ENCODE data around the gene HAUS2. TPM values are rescaled to one million over a fixed set of nuclear protein-coding genes. Genes with fewer than 3 reads are reported as not detected.
"Not testable (repeated sequence)": the region's sequence is repeated elsewhere in the genome, so short reads cannot be mapped to it uniquely, and the experiment has no call there.

The HAUS2 gene
- total RNA-seq, 2 experiments from 2014 or later, result 54.0 to 55.1 TPM

- DNase-seq, result no peak
- Mint-ChIP-seq H3K4me3 (no peak overlapping the region), H3K4me1 (no peaks in the 10 kb centered on the region), H3K9me3 (no peaks in the 10 kb centered on the region), H3K27ac (no peak overlapping the region), H3K36me3 (peaks cover 7% of the 10 kb centered on the region), H3K27me3 (no peaks in the 10 kb centered on the region)
Measured at GRCh38 chr15:42590619-42591237, 42.1 kb downstream of the HAUS2 start.

DNA sequence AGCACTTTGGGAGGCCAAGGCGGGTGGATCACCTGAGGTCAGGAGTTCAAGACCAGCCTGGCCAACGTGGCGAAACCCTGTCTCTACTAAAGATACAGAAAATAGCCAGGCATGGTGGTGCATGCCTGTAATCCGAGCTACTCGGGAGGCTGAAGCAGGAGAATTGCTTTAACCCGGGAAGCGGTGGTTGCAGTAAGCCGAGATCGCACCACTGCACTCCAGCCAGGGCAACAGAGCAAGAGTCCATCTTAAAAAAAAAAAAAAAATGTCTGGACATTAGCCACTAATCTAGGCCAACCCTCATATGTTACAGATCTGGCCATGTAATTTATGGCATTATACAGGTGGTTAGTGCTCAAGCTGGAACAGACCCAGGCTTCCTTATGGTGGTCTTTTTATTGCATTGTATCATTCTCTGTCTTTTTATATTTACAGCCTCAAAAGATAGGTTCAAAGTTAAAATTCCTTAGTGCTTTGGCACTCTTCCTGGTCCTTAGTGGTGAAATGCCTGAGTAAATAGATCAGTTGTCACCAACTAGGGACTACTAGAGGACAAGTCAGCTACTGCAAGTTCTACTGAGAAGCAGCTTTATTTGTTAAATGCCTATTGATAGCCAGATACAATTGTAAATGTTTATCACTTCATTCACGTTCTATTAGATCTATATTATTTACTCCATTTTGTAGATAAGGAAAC lies 42.7 kb downstream of the HAUS2 start:
- no peaks in the 10 kb centered on the region for H3K9me3 Mint-ChIP-seq
- H3K27ac Mint-ChIP-seq, result no peak overlapping the region
- no peak overlapping the region for H3K4me3 Mint-ChIP-seq
- peaks cover 1% of the 10 kb centered on the region for H3K36me3 Mint-ChIP-seq
- no peak for DNase-seq
- no peaks in the 10 kb centered on the region for H3K4me1 Mint-ChIP-seq
- no peaks in the 10 kb centered on the region for H3K27me3 Mint-ChIP-seq

GRCh38 chr15:42592716-42593115 lies 44.1 kb downstream of the HAUS2 start:
- Mint-ChIP-seq H3K36me3 (peaks cover 1% of the 10 kb centered on the region), H3K9me3 (no peaks in the 10 kb centered on the region), H3K27ac (no peak overlapping the region), H3K4me1 (no peaks in the 10 kb centered on the region), H3K4me3 (no peak overlapping the region), H3K27me3 (no peaks in the 10 kb centered on the region)
- DNase-seq, result no peak

DNA sequence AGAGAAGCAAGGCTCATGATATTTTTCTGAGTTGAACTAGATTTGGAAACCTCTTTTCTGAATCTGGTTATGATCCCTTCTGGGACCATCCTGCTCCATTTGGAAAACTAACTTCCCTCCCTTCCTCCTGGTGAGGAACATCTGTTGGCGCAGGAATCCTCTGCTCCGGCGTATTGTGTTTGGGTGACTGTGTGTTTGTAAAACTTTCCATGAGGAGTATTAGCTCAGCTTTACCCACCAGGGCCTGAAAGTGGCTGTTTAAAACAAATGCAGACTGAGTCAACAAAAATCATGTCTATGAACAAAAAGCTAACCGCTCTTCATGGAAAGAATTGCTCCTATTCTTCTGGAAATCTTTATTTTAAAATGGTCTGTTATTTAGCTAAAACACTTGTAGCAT lies 44.5 kb downstream of the HAUS2 start:
- Mint-ChIP-seq H3K9me3 (no peaks in the 10 kb centered on the region), H3K27ac (no peak overlapping the region), H3K4me3 (no peak overlapping the region)

GRCh38 chr15:42594095-42594494 lies 45.5 kb downstream of the HAUS2 start:
- Mint-ChIP-seq H3K4me3 (no peak overlapping the region), H3K9me3 (no peaks in the 10 kb centered on the region), H3K27ac (no peak overlapping the region), H3K4me1 (no peaks in the 10 kb centered on the region), H3K36me3 (peaks cover 1% of the 10 kb centered on the region), H3K27me3 (no peaks in the 10 kb centered on the region)
- no peak for DNase-seq

More for the DNA sequence above, 44.5 kb downstream of the HAUS2 start:
- DNase-seq, result no peak
- H3K4me1 Mint-ChIP-seq, result no peaks in the 10 kb centered on the region
- peaks cover 1% of the 10 kb centered on the region for H3K36me3 Mint-ChIP-seq
- no peaks in the 10 kb centered on the region for H3K27me3 Mint-ChIP-seq

DNA sequence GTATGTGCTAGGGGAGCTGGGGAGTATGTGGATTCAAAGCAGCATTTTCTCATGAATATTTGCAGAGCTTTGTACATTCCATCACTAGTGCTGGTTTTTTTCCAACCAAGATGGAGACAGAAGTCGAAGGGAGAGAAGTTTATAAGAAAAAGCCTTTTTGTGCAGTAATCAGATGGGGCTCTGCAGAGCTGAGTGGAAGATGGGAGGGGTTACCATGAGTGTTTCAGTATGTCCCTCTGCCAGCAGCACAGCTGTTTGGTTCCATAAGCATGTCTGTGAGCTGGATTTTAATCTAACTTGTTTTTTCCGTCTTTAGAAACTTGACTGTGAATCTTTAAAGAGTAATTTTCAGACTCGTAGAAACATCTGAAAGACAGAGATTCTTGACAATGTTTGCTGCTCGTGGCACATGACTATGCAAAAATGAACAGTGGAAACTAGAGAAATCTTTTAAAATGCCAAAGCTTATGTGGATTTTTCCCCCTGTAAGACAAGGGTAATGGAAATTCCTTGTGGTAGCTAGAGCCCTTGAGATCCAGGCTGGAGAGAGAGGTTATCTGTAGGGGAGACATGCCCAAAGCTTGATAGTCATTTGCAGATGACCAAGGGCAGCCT lies 47.1 kb downstream of the HAUS2 start:
- H3K36me3 Mint-ChIP-seq, result peaks cover 1% of the 10 kb centered on the region
- no peak overlapping the region for H3K4me3 Mint-ChIP-seq
- DNase-seq, result no peak
- no peaks in the 10 kb centered on the region for H3K9me3 Mint-ChIP-seq
- no peak overlapping the region for H3K27ac Mint-ChIP-seq
- no peaks in the 10 kb centered on the region for H3K4me1 Mint-ChIP-seq
- no peaks in the 10 kb centered on the region for H3K27me3 Mint-ChIP-seq

DNA sequence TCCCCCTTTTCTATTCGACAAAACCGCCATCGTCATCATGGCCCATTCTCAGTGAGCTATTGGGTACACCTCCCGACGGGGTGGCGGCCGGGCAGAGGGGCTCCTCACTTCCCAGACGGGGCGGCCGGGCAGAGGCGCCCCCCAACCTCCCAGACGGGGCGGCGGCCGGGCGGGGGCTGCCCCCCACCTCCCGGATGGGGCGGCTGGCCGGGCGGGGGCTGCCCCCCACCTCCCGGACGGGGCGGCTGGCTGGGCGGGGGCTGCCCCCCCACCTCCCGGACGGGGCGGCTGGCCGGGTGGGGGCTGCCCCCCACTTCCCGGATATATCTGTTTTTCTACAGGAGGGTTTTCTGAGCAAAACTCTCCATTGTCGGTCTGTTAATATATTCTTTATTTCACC lies 52.7 kb downstream of the HAUS2 start:
- not testable (repeated sequence) for H3K4me3 Mint-ChIP-seq, H3K27me3 Mint-ChIP-seq, H3K9me3 Mint-ChIP-seq, H3K36me3 Mint-ChIP-seq, DNase-seq, H3K27ac Mint-ChIP-seq
- H3K4me1 Mint-ChIP-seq, result peaks cover 30% of the 10 kb centered on the region

GRCh38 chr15:42602501-42602900 lies 53.9 kb downstream of the HAUS2 start:
- peaks cover 33% of the 10 kb centered on the region for H3K4me1 Mint-ChIP-seq
- H3K4me3 Mint-ChIP-seq, result no peak overlapping the region
- H3K27ac Mint-ChIP-seq, result no peak overlapping the region
- H3K36me3 Mint-ChIP-seq, result no peaks in the 10 kb centered on the region
- no peaks in the 10 kb centered on the region for H3K27me3 Mint-ChIP-seq
- DNase-seq, result no peak
- no peaks in the 10 kb centered on the region for H3K9me3 Mint-ChIP-seq

GRCh38 chr15:42603978-42604377 lies 55.3 kb downstream of the HAUS2 start:
- Mint-ChIP-seq H3K4me3 (no peak overlapping the region), H3K4me1 (peaks cover 47% of the 10 kb centered on the region), H3K27ac (no peak overlapping the region), H3K9me3 (no peaks in the 10 kb centered on the region), H3K27me3 (no peaks in the 10 kb centered on the region), H3K36me3 (no peaks in the 10 kb centered on the region)
- no peak for DNase-seq

DNA sequence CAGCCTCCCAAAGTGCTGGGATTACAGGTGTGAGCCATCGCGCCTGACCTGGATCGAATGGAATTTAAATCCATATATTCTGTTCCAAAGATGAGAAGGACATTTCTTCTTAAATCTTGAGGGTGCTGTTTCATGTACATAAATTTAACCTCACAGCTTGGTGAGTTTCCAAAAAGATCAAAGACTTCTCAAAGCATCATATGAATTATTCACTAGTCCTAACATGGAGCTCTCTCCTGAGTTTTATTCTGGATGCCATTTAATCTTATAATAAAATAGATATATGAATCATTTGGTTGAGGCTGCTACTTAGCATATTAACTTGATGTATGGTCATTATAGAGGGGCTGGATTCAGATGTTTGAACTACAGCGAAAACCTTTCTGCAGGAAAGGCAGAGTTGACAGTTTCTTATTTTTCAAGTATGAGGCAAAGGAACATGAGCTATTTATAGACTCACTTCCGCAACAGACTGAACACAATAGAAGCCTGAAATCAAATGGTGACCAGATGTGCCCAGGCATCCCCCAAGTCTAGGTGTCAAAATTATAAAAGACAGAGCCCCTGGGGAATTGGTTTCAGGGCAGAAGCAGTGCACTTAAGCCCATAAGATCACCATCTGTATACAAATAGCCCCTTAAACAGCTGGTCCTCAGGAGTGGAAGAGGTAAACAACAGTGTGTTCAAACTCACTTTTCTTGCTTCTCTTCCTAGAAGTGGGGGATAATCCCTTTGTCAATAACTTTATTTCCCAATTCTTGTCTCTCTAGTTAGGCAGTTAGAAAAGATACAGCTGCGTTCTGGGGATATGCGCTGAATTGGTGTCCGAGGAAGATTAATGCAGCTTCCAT lies 56.5 kb downstream of the HAUS2 start:
- no peaks in the 10 kb centered on the region for H3K9me3 Mint-ChIP-seq
- peak overlapping the region; percentile 89 for H3K27ac Mint-ChIP-seq
- DNase-seq, result no peak
- H3K4me1 Mint-ChIP-seq, result peaks cover 52% of the 10 kb centered on the region
- peak overlapping the region; percentile 49 for H3K4me3 Mint-ChIP-seq
- H3K27me3 Mint-ChIP-seq, result no peaks in the 10 kb centered on the region
- no peaks in the 10 kb centered on the region for H3K36me3 Mint-ChIP-seq

DNA sequence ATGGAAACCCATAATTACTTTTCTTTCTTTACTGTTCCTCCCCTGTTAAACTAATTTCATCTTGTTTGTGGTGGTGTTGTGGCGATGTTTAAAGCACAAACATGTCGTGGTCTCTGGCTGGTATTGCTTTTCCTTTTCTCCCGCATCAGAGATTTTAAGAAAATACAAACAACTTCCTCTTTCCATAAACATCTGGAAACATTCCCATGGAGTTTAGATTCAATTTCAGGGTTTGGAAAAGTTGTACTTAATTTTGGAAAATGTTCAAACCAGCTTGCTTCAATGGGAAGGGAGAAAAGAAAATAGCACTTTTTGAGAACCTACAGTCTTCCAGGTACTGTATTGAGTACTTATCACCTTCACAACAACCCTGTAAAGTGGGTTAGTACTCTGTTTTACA lies 57.2 kb downstream of the HAUS2 start:
- Mint-ChIP-seq H3K27me3 (no peaks in the 10 kb centered on the region), H3K4me3 (peak overlapping the region; percentile 49), H3K36me3 (no peaks in the 10 kb centered on the region), H3K9me3 (no peaks in the 10 kb centered on the region), H3K27ac (peak overlapping the region; percentile 89), H3K4me1 (peaks cover 52% of the 10 kb centered on the region)
- no peak for DNase-seq

DNA sequence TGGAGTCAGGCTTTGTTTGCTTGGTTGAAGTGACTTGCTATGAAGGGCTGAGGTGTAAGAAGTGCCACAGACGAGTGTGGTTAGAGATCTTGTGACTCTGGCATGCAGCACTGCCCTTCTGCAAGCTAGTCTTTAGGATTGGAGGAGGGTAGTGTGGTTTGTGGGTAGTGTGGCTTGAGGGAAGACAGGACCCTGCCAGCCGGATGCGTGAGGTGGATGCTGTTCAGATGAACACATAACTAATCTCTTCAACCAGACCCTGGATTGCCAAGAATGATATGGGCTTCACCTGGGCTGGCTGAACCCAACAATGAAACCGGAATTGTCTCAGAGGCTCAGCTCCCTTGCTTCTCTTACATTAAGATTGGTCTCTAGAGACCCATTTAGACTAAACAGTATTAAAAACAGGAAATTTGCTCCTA lies 59.5 kb downstream of the HAUS2 start:
- Mint-ChIP-seq H3K4me3 (no peak overlapping the region), H3K9me3 (no peaks in the 10 kb centered on the region), H3K27me3 (no peaks in the 10 kb centered on the region), H3K4me1 (peaks cover 52% of the 10 kb centered on the region), H3K27ac (peak overlapping the region; percentile 30), H3K36me3 (no peaks in the 10 kb centered on the region)
- DNase-seq, result peak; percentile 64

DNA sequence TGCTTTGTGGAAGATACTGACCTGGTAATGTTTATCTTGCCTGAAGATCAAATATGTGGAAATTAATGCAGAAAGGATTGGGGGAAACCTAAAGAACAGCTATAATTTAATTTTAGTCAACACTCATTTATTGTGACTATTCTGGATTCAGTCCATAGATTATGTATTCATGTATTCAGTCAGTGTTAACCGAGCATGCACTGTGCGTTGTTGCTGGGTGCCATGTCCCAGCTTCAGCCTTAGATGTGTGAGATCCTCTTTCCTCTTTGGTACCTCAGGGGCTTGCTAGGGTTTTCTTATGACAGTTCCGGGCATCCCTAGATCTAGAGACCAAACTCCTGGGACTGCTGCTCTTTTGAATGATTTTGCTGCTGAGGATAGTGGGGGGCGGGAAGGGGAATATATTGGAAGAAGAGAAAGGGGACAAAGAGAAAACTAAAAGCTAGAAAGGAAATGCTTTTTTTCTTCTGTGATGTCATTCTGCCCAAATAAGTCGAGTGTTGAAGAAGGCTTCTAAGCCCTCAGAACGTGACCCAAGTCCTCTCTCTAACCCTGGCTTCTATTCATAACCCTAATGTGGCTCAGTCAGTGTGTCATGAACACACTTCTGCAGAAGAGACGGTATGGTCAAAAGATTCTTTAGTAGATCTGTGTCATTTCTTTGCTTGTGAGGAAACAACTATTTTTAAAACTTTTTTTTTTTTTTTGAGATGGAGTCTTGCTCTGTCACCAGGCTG lies 60.3 kb downstream of the HAUS2 start:
- H3K27ac Mint-ChIP-seq, result peak overlapping the region; percentile 22
- no peak for DNase-seq
- H3K4me3 Mint-ChIP-seq, result peak overlapping the region; percentile 5
- H3K27me3 Mint-ChIP-seq, result no peaks in the 10 kb centered on the region
- no peaks in the 10 kb centered on the region for H3K9me3 Mint-ChIP-seq
- H3K36me3 Mint-ChIP-seq, result no peaks in the 10 kb centered on the region
- peaks cover 45% of the 10 kb centered on the region for H3K4me1 Mint-ChIP-seq

DNA sequence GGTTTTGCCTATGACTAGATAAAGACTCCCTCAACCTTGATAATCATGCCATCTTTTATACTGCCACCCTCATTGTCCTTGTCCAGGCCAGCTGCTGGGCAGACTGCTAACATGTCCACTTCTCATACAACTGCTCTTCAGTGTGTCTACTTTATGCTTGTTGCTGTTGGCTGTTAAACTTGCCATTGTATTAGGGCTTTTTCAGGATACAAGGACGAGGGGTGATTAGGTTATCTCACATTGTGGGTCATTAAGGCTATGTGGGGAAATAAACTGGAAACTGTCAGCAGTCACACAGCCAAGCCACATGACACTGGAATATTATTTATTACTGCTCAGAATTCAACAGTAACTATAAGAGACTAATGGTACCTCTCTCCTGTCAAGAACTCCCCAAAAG lies 62.9 kb downstream of the HAUS2 start:
- no peak for DNase-seq
- Mint-ChIP-seq H3K36me3 (no peaks in the 10 kb centered on the region), H3K4me1 (peaks cover 21% of the 10 kb centered on the region), H3K27me3 (no peaks in the 10 kb centered on the region), H3K4me3 (no peak overlapping the region), H3K27ac (no peak overlapping the region), H3K9me3 (no peaks in the 10 kb centered on the region)
